SK-N-SH (cell line): Measurements from ENCODE around the gene VN1R2.

Experiments used
- CTCF ChIP-seq: fragments of 200-600 bp; sonication (generic); IDR thresholded peaks from 2 replicates; pipeline ENCODE4 v1.6.1; 2017; ENCODE audit warnings: antibody characterized with exemption, mild to moderate bottlenecking, moderate library complexity
- FOXJ3 ChIP-seq: sonication (generic); formaldehyde crosslinking; IDR thresholded peaks from 2 replicates; pipeline ENCODE4 v1.5.1; 2020; ENCODE audit warnings: mild to moderate bottlenecking, missing genetic modification reagents
- JUND ChIP-seq: IDR thresholded peaks from 2 replicates; pipeline ENCODE4 v1.4.0; 2012
- MXI1 ChIP-seq: IDR thresholded peaks from 2 replicates; pipeline ENCODE4 v1.6.1; 2012; ENCODE audit warnings: mild to moderate bottlenecking, low read depth, low read length, improper control_type of control experiment
- NRF1 ChIP-seq: IDR thresholded peaks from 2 replicates; pipeline ENCODE4 v1.6.1; 2012; ENCODE audit warnings: low read depth, mild to moderate bottlenecking, low read length
- TF ChIP-seq, protein P1 (sequence below): fragments of 150-350 bp; IDR thresholded peaks from 2 replicates; pipeline ENCODE4 v1.6.1; 2017; ENCODE audit warnings: antibody characterized with exemption, low read length, low read depth, borderline replicate concordance

DNA sequence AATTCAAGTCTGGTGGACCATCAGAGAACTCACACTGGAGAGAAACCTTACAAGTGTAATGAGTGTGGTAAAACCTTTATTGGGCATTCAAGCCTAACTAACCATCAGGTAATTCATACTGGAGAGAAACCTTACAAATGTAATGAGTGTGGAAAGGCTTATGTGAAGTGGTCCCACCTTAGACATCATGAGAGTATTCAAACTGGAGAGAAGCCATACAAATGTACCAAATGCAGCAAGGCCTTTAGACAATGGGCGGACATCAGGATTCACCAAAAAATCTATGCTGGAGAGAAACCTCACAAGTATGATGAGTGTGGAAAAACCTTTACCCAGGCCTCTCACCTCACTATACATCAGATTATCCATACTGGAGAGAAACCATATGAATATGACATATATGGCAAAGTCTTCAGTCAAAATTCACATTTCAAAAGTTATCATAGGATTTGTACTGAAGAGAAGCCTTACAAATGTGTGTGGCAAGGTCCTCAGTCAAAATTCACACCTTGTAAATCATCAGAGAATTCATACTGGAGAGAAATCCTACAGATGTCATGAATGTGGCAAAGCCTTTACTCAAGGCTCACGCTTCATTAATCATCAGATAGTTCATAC lies 45.3 kb upstream of the VN1R2 start:
- TF ChIP-seq, protein P1, sequence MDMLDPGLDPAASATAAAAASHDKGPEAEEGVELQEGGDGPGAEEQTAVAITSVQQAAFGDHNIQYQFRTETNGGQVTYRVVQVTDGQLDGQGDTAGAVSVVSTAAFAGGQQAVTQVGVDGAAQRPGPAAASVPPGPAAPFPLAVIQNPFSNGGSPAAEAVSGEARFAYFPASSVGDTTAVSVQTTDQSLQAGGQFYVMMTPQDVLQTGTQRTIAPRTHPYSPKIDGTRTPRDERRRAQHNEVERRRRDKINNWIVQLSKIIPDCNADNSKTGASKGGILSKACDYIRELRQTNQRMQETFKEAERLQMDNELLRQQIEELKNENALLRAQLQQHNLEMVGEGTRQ = no peak
- TF ChIP-seq CTCF (no peak), NRF1 (no peak), MXI1 (no peak), JUND (no peak), FOXJ3 (CRISPR knock-in tag) (no peak)
